Ishikawa (cell line): Measurements from ENCODE around the gene NPTXR.

Experiments
- CEBPB ChIP-seq: IDR thresholded peaks from 2 replicates; pipeline ENCODE4 v1.6.1; 2012
- CREB1 ChIP-seq: IDR thresholded peaks from 2 replicates; pipeline ENCODE4 v1.6.1; 2012; ENCODE audit warnings: low read depth
- EGR1 ChIP-seq: IDR thresholded peaks from 2 replicates; pipeline ENCODE4 v1.6.1; 2012
- EP300 ChIP-seq: IDR thresholded peaks from 2 replicates; pipeline ENCODE4 v1.6.1; 2012; ENCODE audit warnings: borderline replicate concordance
- FOXM1 ChIP-seq: IDR thresholded peaks from 2 replicates; pipeline ENCODE4 v1.6.1; 2012; ENCODE audit warnings: low read depth, borderline replicate concordance
- MAX ChIP-seq: IDR thresholded peaks from 2 replicates; pipeline ENCODE4 v1.6.1; 2012
- NFIC ChIP-seq: IDR thresholded peaks from 2 replicates; pipeline ENCODE4 v1.6.1; 2012
- RAD21 ChIP-seq: IDR thresholded peaks from 2 replicates; pipeline ENCODE4 v1.6.1; 2012; ENCODE audit warnings: low read depth
- REST ChIP-seq: IDR thresholded peaks from 2 replicates; pipeline ENCODE4 v1.6.1; 2012; ENCODE audit warnings: low read depth, mild to moderate bottlenecking
- TAF1 ChIP-seq: IDR thresholded peaks from 2 replicates; pipeline ENCODE4 v1.6.1; 2012; ENCODE audit warnings: low read depth, mild to moderate bottlenecking
- TCF12 ChIP-seq: IDR thresholded peaks from 2 replicates; pipeline ENCODE4 v1.6.1; 2012; ENCODE audit warnings: low read depth
- TEAD4 ChIP-seq: IDR thresholded peaks from 2 replicates; pipeline ENCODE4 v1.6.1; 2012
- USF1 ChIP-seq: IDR thresholded peaks from 2 replicates; pipeline ENCODE4 v1.6.1; 2012
- YY1 ChIP-seq: IDR thresholded peaks from 2 replicates; pipeline ENCODE4 v1.6.1; 2012; ENCODE audit warnings: low read depth
- ZBTB7A ChIP-seq: IDR thresholded peaks from 2 replicates; pipeline ENCODE4 v1.6.1; 2012; ENCODE audit warnings: low read depth

NPTXR gene

GRCh38 chr22:38861927-38862326 is 18.1 kb upstream of the NPTXR start:
- TF ChIP-seq FOXM1, result no peak
- no peak for TF ChIP-seq EP300
- TF ChIP-seq NFIC, result no peak
- no peak for TF ChIP-seq REST
- no peak for TF ChIP-seq USF1
- no peak for TF ChIP-seq TEAD4
- TF ChIP-seq CEBPB, result no peak
- no peak for TF ChIP-seq CREB1
- no peak for TF ChIP-seq TCF12

- TF ChIP-seq CREB1, result no peak
Observed at GRCh38 chr22:38861170-38861876, 17.5 kb upstream of the NPTXR start.

- TF ChIP-seq EP300, result no peak
- no peak for TF ChIP-seq CREB1
- TF ChIP-seq TEAD4, result no peak
- TF ChIP-seq CEBPB, result no peak
- TF ChIP-seq TCF12, result no peak
- TF ChIP-seq FOXM1, result no peak
- no peak for TF ChIP-seq REST
- no peak for TF ChIP-seq NFIC
- TF ChIP-seq ZBTB7A, result no peak
- no peak for TF ChIP-seq EGR1
- TF ChIP-seq USF1, result no peak
- no peak for TF ChIP-seq TAF1
- no peak for TF ChIP-seq MAX
- TF ChIP-seq YY1, result no peak
- TF ChIP-seq RAD21, result no peak
Observed at GRCh38 chr22:38860283-38861169, 16.7 kb upstream of the NPTXR start.

- TF ChIP-seq CREB1 (no peak), TCF12 (no peak), RAD21 (no peak)
Observed at GRCh38 chr22:38859581-38860282, 15.9 kb upstream of the NPTXR start.

- TF ChIP-seq EGR1 (no peak), NFIC (no peak), REST (no peak), EP300 (no peak), CREB1 (no peak)
Observed at GRCh38 chr22:38858492-38858891, 14.7 kb upstream of the NPTXR start.
